Testis (tissue), 2 donors: ENCODE measurements around the gene MEGF11.

ENCODE experiments used
- POLR2A ChIP-seq: fragments of 450-650 bp; IDR thresholded peaks from one replicate; pipeline ENCODE4 v1.6.1; 2017; ENCODE audit warnings: antibody characterized with exemption, mild to moderate bottlenecking, moderate library complexity
- TF ChIP-seq, protein P1 (sequence below), 3 experiments: fragments of 450-650 bp in 2 of 3; fragments of 200-600 bp in 1 of 3; sonication (generic) in 1 of 3; IDR thresholded peaks; one replicate each; pipeline ENCODE4 v1.5.1; 2016 to 2019; ENCODE audit warnings: antibody characterized with exemption in 3 of 3, mild to moderate bottlenecking in 2 of 3, moderate library complexity in 1 of 3

GRCh38 chr15:66019826-66020398 lies 233.6 kb downstream of the MEGF11 start:
- TF ChIP-seq POLR2A = no peak
- TF ChIP-seq, protein P1, sequence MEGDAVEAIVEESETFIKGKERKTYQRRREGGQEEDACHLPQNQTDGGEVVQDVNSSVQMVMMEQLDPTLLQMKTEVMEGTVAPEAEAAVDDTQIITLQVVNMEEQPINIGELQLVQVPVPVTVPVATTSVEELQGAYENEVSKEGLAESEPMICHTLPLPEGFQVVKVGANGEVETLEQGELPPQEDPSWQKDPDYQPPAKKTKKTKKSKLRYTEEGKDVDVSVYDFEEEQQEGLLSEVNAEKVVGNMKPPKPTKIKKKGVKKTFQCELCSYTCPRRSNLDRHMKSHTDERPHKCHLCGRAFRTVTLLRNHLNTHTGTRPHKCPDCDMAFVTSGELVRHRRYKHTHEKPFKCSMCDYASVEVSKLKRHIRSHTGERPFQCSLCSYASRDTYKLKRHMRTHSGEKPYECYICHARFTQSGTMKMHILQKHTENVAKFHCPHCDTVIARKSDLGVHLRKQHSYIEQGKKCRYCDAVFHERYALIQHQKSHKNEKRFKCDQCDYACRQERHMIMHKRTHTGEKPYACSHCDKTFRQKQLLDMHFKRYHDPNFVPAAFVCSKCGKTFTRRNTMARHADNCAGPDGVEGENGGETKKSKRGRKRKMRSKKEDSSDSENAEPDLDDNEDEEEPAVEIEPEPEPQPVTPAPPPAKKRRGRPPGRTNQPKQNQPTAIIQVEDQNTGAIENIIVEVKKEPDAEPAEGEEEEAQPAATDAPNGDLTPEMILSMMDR (IDR thresholded peaks at IDR 0.05) = no peak
